Stimulated activated CD8-positive, alpha-beta memory T cell treated with anti-CD3 and anti-CD28 coated beads, Interleukin-12 subunit alpha, Interleukin-12 subunit beta, amount 100 ng/mL, for 1 hour (primary cell): Measurements from ENCODE around the gene ARL3.
A peak's percentile ranks its signal among the peaks of the same experiment; 100 is the strongest.
"Not testable (repeated sequence)": the region's sequence is repeated elsewhere in the genome, so short reads cannot be mapped to it uniquely, and the experiment has no call there.

Experiments
- DNase-seq: peaks from one replicate; pipeline ENCODE4 v3.0.0-alpha.2; 2020; ENCODE audit warnings: low read depth

Gene ARL3

GRCh38 chr10:102735065-102735562 is 20.9 kb upstream of the ARL3 start:
- DNase-seq: no peak

GRCh38 chr10:102732661-102733060 is 18.5 kb upstream of the ARL3 start:
- no peak for DNase-seq

DNA sequence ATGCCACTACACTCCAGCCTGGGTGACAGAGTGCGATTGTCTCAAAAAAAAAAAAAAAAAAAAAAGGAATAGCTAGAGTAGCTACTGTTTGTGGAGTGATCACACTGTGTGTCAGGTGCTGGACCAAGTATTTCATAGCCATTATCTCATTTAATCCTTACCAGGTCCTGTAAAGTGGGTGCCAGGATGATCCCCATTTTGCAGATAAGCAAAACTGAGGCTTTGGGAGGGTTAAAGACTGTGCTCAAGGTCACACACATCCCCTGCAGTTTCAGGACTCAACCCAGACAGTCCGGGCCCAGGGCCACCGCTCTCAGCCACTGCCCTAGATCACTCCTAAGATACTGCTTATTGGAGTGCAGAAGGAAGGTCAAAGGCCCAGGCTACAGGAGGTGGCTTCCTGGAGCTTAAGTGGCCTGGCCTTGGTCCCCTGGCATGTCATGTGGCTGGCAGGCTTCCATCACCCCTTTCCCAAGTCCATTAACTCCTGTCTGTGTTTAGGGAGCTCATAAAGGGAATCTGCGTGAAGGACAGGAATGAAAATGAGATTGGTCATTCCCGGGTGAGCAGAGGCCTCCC is 17.1 kb upstream of the ARL3 start:
- DNase-seq: no peak

DNA sequence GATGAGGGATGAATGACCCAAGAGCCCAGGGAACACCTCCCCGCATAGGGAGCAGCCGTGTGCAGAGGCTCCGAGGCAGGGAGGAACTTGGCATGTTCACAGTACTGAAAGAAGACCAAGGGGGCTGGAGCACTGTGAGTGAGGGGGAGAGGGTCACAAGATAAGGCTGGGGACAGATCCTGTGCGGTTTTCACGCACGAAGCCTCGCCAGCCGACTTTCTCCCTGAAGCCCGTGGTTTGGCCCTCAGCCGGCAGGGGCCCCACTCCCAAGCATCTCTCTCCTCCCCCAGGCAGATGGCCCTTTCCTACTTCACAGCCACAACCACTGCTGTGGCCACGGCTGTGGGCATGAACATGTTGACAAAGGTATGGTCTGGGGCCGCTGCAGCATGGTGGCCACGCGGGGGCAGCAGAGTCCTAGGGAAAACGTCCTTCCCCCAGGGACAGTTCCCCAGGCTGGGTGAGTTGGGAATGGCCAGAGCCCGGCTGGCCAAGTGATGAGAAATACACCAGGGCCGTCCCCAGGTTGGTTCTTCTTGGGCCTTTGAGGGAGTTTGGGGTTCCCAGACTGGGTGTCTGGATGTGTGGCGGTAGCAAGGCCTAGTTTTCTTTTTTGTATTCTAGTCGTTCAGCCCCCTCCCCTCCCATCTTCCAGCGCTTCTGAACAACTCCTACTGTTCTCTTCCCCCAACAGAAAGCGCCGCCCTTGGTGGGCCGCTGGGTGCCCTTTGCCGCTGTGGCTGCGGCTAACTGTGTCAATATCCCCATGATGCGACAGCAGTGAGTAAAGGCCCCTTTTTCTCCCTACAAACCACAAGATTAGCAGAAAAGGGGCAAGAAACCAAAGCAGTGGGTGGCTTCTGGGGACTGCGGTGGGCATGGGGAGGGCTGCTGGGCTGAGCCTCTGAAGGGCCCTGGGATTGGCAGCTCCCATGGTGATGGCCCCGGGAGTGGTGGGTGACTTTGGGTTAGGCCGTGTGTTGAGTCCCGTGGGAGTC is 15.1 kb upstream of the ARL3 start:
- peak; percentile 30 for DNase-seq

DNA sequence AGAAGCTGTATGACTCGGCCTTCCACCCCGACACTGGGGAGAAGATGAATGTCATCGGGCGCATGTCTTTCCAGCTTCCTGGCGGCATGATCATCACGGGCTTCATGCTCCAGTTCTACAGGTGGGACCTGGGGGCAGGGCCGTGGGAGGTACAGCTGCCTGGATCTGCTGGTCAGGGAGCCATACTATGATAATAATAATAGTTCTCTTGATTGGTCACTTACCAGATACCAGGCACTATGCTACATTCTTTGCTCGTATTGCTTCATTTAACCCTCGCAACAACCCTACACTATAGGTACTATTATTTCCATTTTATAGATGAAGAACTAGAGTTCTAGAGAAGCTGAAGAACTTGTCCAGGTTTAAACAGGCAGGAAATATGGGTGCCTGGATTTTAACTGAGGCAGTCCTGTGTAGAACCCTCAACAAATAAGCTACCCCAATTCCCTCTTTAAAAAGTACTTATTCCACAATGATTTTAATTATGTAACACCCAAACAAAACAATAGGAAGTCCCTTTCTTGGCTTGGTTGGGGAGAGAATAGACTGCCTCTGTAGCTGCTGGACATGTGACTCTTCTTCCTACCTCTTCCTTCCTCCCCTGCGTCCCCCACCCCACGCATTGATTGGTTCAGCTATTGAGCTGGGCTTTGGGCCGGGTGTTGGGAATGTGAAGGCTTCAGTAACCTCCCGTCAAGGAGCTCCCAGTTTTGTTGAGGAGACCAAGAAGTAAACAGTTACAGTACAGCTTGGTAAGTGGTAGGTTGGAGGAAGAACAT is 13.0 kb upstream of the ARL3 start:
- DNase-seq: no peak

- DNase-seq: no peak
Measured at GRCh38 chr10:102726274-102726673, 12.1 kb upstream of the ARL3 start.

GRCh38 chr10:102723989-102724388 is 9.8 kb upstream of the ARL3 start:
- DNase-seq: no peak

GRCh38 chr10:102721954-102722353 is 7.8 kb upstream of the ARL3 start:
- no peak for DNase-seq

DNA sequence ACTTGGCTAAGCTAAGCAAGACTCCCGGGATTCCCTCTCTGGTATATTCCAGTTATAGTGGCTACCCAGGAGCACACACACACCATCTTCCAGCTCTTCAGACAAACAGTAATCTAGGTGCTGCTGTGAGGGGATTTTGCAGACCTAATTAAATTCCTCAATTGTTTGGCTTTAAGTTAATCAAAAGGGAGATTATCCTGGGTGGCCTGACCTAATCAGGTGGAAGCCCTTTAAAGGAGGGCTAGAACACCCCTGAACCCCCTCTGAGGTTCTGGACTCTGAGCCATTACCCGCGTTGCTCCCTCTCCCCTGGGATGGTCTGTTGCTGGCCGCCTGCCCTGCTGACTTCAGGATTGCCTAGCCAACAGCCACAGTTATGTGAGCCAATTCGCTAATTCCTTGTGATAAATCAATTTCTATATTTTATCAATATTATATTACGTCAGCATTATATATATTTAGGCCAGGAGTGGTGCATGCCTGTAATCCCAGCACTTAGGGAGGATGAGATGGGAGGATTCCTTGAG is 6.6 kb upstream of the ARL3 start:
- DNase-seq: no peak

GRCh38 chr10:102720337-102720736 is 6.1 kb upstream of the ARL3 start:
- no peak for DNase-seq

- DNase-seq: no peak
Measured at GRCh38 chr10:102718220-102718619, 4.0 kb upstream of the ARL3 start.

DNA sequence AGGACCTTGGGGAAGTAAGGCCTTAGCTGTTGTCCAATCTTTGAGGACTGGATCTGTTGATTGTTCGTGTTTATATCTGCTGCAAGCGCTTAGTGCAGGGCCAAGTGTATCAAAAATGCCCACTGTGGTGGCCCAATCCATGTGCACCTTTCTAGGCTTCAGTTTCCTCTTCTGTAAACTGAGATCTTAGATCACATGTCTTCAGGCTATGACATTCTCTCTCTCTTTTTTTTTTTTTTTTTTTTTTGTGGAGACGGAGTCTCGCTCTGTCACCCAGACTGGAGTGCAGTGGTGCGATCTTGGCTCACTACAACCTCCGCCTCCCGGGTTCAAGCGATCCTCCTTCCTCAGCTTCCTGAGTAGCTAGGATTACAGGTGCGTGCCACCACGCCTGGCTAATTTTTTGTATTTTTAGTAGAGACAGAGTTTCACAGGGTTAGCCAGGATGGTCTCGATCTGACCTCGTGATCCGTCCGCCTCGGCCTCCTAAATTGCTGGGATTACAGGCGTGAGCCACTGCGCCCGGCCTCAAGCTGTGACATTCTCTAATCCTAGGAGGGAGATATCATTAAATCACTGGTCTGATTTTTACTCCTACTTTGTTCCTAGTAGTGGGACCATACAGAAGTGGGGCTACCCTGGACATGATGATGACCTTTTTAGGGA is 2.8 kb upstream of the ARL3 start:
- DNase-seq: not testable (repeated sequence)

- no peak for DNase-seq
Measured at GRCh38 chr10:102715880-102716279, 1.7 kb upstream of the ARL3 start.

DNA sequence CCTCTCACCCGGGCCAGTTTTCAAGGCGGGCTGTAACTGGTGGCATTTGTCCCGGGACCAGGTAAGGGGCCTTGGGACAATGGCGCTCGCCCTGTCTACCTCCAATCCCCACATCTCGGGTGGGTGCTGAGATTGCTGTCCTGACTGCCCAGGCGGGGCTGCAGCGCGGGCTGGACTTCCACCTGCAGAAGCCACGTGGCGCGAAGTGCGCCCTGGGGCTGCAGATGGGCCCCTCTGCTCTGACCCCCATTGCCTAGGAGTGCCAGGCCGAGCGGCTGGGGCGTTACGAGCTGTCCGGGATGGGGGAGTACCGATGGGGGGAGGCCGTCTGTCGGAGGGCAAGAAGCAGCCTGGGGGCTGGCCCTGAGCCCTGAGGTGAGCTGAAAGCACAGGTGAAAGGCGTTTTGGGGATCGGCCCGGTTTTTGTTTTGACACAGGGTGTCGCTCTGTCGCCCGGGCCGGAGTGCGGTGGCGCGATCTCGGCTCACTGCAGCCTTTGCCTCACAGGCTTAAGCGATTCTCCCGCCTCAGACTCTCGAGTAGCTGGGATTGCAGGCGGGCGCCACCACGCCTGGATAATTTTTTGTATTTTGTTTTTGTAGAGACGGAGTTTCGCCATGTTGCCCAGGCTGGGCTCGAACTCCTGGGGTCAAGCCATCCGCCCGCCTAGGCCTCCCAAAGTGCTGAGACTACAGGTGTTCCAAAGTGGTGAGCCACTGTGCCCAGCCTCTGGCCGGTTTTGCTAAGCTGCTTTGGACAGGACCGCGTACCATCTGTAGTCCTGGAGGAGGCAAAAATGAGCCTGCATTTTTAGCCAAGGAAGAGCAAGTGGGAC is 641 bp upstream of the ARL3 start, which contains the start of gene SFXN2:
SFXN2 (plus strand) TSS at position 16 of the 835 bp plus-strand sequence. CDS start 12,001 bp downstream, outside the sequence.
- DNase-seq: peak; percentile 15

GRCh38 chr10:102713539-102713813 is 721 bp downstream of the ARL3 start:
- DNase-seq: no peak

GRCh38 chr10:102712843-102713538 is 1.2 kb downstream of the ARL3 start:
- DNase-seq: no peak

- DNase-seq: no peak
Measured at GRCh38 chr10:102712089-102712488, 2.1 kb downstream of the ARL3 start.

GRCh38 chr10:102710609-102711008 is 3.6 kb downstream of the ARL3 start:
- no peak for DNase-seq

GRCh38 chr10:102705531-102705930 is 8.7 kb downstream of the ARL3 start:
- DNase-seq: no peak

GRCh38 chr10:102704915-102705314 is 9.3 kb downstream of the ARL3 start:
- DNase-seq: no peak
